Neutrophil (primary cell): ENCODE data around the gene FURIN.

Source experiments
- H3K27ac ChIP-seq: fragments of 200-600 bp; sonication (generic); 2 replicates; pipeline ENCODE4 v1.5.1; 2016; ENCODE audit warnings: mild to moderate bottlenecking, moderate library complexity
- H3K27me3 ChIP-seq: fragments of 200-600 bp; sonication (generic); 2 replicates; pipeline ENCODE4 v1.6.0; 2016; ENCODE audit warnings: mild to moderate bottlenecking
- H3K36me3 ChIP-seq: fragments of 200-600 bp; sonication (generic); 2 replicates; pipeline ENCODE4 v1.5.1; 2017
- H3K4me1 ChIP-seq, 2 experiments: fragments of 200-600 bp in 1 of 2; sonication (generic) in 1 of 2; 1 replicate in 1 of 2; 2 replicates in 1 of 2; pipeline versions ENCODE4 v1.5.1 to v1.6.1; 2013 to 2016; ENCODE audit warnings: low read depth in 1 of 2, low read length in 1 of 2, mild to moderate bottlenecking in 1 of 2, moderate library complexity in 1 of 2; ENCODE audit not compliant: control insufficient read depth in 1 of 2, insufficient read depth in 1 of 2
- H3K4me3 ChIP-seq, 2 experiments: fragments of 200-600 bp in 1 of 2; sonication (generic) in 1 of 2; 1 replicate in 1 of 2; 2 replicates in 1 of 2; pipeline ENCODE4 v1.5.1; 2013 to 2016; ENCODE audit warnings: low read depth in 1 of 2, low read length in 1 of 2, mild to moderate bottlenecking in 1 of 2, moderate library complexity in 1 of 2
- H3K9me3 ChIP-seq: fragments of 200-600 bp; sonication (generic); 2 replicates; pipeline ENCODE4 v1.5.1; 2016
- CTCF ChIP-seq: fragments of 200-600 bp; sonication (generic); IDR thresholded peaks from 2 replicates; pipeline ENCODE4 v1.5.1; 2016; ENCODE audit warnings: antibody characterized with exemption

Gene FURIN

GRCh38 chr15:90857883-90858443 is 10.4 kb upstream of the FURIN start:
- peak overlapping the region; percentile 54 for H3K27ac ChIP-seq
- H3K4me3 ChIP-seq = no peak overlapping the region
- H3K4me1 ChIP-seq = peaks cover 54 to 58% of the 10 kb centered on the region in 2 experiments
- H3K36me3 ChIP-seq = no peaks in the 10 kb centered on the region
- H3K27me3 ChIP-seq = no peaks in the 10 kb centered on the region
- TF ChIP-seq CTCF = no peak
- no peaks in the 10 kb centered on the region for H3K9me3 ChIP-seq

- Histone ChIP-seq H3K27ac (peak overlapping the region; percentile 87), H3K4me3 (peak overlapping the region; percentile 17 to 31), H3K4me1 (peaks cover 69 to 73% of the 10 kb centered on the region in 2 experiments)
Measured at GRCh38 chr15:90859234-90860131, 8.9 kb upstream of the FURIN start.

GRCh38 chr15:90860450-90860849 is 7.9 kb upstream of the FURIN start:
- Histone ChIP-seq H3K36me3 (no peaks in the 10 kb centered on the region), H3K4me1 (peaks cover 70 to 72% of the 10 kb centered on the region in 2 experiments), H3K9me3 (no peaks in the 10 kb centered on the region), H3K27me3 (no peaks in the 10 kb centered on the region), H3K27ac (peak overlapping the region; percentile 87), H3K4me3 (peak overlapping the region in 1 of 2 experiments; percentile 17)
- no peak for TF ChIP-seq CTCF

More at GRCh38 chr15:90859234-90860131, 8.9 kb upstream of the FURIN start:
- no peaks in the 10 kb centered on the region for H3K27me3 ChIP-seq
- TF ChIP-seq CTCF = no peak
- no peaks in the 10 kb centered on the region for H3K9me3 ChIP-seq
- no peaks in the 10 kb centered on the region for H3K36me3 ChIP-seq

DNA sequence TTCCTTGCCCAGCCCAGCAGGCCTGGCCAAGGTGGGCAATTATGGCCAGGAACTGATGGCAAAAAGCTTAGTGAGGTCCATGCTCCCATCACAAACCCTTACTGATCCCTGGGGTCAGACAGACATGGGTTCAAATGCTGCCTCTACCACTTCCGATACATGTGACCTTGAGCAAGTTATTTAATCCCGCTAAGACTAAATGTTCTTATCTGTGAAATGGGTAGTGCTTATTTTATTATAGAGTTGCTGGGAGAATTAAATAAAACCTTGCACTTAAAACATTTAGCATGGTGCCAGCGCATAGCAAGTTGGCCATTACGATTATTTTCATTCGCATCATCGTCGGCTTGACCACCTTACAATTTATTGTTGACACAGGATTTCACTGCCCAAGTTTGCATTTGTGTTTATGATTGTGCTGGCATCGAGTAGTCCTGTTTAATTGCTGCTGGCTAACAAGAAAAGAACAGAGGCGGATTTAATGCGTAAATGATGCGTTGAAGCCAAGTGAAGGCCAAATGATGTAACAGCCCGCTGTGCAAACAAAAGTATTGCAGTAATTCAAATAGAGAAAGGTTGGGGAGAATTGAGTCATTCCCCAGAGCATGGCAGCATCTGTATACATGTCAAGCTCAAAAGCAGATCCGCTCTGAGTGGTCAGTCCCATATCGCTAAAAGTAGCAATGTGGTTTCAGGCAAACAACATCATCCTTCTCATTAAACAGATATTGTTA is 7.3 kb upstream of the FURIN start:
- Histone ChIP-seq H3K36me3 (no peaks in the 10 kb centered on the region), H3K27ac (peak overlapping the region; percentile 87), H3K4me1 (peaks cover 70 to 72% of the 10 kb centered on the region in 2 experiments), H3K9me3 (no peaks in the 10 kb centered on the region), H3K4me3 (peak overlapping the region in 1 of 2 experiments; percentile 0), H3K27me3 (no peaks in the 10 kb centered on the region)
- TF ChIP-seq CTCF = no peak

GRCh38 chr15:90862487-90862886 is 5.9 kb upstream of the FURIN start:
- Histone ChIP-seq H3K4me3 (no peak overlapping the region), H3K4me1 (peaks cover 59 to 68% of the 10 kb centered on the region in 2 experiments), H3K27me3 (no peaks in the 10 kb centered on the region), H3K9me3 (no peaks in the 10 kb centered on the region), H3K36me3 (no peaks in the 10 kb centered on the region), H3K27ac (peak overlapping the region; percentile 88)
- no peak for TF ChIP-seq CTCF
